ENCODE data around the gene PDZD2.
"Not testable (repeated sequence)": the region's sequence is repeated elsewhere in the genome, so short reads cannot be mapped to it uniquely, and the experiment has no call there.

Gene PDZD2

DNA sequence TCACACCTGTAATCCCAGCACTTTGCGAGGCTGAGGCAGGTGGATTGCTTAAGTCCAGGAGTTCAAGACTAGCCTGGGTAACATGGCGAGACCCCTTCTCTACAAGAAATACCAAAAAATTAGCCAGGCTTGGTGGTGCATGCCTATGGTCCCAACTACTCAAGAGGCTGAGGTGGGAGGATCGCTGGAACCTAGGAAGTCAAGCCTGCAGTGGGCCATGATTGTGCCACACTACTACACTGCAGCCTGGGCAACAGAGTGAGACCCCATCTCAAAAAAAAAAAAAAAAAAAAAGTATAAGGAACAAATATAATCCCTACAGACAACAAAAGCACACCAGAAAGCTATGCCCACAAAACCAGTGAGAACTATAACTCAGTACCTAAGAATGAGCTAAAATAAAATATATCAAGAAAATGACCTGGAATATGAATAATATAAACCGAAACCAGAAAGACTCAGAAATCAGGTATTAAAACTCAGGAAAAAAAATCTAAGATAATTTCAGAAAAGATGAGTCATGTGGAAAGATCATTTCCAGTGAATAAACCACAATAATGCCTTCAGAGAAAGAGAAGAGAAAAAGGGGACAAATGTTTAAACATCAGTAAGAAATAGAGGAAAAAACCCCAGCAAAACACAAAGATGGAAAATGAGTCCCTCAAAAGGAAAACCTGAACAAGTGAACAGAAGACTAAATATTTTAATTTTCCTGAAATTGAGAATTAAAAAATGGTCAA, 477.8 kb downstream of the PDZD2 start:
- no peak for DNase-seq

DNA sequence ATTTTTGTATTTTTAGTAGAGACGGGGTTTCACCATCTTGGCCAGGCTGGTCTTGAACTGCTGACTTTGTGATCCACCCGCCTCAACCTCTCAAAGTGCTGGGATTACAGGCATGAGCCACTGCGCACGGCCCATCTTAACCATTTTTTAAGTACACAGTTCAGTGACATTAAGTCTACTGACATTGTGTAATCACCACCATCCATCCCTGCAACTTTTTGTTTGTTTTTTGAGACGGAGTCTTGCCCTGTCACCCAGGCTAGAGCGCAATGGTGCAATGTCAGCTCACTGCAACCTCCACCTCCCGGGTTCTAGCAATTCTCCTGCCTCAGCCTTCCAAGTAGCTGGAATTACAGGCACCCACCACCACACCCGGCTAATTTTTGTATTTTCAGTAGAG, 480.0 kb downstream of the PDZD2 start:
- not testable (repeated sequence) for DNase-seq

DNA sequence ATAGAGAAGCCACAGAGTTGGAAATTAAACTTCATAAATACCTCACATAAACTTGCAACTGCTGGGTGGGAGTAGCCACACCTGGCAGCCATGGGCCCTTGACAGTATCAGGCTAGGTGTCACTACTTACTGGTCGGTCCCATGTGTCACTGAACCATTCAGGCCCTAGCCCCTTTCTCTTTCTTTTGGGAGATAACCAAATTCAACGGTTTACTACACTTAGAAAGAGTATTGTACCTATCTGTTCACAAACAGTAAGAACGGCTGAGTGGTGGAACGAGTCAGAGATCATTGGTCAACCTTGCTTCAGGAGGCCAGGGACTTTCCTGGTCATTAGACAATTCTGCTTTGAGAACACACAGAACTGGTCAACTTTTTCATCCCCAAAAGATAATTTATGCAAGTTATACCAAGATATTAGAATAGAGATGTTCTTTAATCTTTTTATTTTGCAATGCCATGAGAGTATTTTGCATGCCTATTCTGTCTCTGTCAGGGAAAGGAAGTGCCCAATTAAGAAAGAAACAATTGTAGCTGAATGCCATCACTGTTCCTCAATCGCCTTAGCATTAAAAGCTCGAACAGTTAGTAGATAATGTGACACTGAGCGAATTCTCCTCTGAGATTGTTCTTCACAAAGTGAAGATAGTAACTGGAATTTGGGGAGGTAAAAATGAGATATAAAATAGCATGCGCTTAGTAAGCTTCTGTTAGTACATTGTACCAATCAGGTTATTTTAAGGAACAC, 484.3 kb downstream of the PDZD2 start:
- no peak for DNase-seq

DNA sequence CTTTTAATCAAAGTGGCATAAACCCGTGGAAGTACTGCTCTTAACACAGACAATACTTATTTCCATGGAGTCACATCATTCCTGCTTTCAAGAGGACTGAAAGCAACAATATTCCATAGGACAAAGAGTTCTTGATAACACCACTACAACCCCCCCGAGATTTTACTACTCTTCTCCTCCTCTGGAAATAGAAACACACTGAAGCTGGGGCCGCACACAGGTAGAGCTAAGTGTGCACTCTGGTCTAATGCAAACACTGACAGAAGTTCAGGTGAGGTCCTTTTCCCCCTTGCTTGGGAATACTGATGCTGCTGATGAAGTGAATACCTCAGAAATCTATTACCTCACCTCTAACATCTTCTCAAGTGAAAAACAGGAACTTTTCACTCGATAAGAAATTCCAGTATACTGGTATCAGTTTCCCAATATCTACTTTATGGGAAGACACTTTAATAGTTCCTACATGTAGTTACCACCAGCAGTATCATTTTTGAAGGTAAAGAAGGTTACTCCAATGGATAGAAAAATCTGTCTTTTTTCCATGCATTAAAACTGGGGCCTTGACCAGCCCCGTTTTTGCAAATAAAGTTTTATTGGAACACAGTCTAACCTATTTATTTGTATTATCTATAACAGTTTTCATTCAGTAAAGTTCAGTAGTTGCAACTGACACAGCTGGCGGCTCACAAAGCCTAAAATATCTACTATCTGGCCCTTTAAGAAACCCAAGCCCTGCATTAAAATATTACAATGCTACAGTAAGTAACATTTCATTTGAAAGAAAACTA, 485.2 kb downstream of the PDZD2 start:
- DNase-seq = no peak

DNA sequence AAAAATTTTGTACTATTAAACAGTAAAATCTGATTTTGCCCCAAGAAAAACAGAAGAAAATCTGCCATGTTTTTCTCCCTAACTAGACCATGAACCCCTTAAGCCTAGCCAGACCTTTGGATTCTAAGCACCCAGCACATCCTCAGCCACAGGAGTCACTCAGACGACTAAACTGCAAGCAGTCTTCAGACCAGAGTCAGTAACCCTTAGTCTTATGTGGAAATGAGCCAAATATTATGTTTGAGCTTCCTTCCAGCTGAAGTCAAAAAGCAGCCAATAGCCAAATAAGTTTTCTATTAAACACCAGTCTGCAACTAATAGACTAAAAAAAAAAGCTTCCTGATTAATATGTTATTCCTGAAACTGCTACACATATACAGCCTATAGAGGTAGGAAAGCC, 487.8 kb downstream of the PDZD2 start:
- no peak for DNase-seq

DNA sequence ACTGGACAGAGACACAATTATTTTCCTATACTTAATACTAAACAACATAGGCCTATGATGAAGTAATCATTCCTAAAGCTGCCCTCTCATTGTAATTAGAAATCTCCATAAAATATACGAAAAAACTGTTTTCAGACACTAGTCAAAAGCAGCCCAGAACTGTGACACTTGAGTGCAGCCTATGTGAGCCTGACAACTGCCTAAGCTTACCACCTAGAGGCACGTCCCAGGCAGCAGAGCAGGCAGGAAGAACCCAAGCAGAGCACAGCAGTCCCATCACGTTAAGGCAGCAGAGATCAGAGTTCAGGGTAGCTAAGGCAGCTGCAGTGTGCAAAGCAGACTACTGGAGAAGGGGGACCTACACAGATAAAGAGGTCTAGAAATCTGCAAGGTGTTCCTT, 488.8 kb downstream of the PDZD2 start:
- DNase-seq = no peak

DNA sequence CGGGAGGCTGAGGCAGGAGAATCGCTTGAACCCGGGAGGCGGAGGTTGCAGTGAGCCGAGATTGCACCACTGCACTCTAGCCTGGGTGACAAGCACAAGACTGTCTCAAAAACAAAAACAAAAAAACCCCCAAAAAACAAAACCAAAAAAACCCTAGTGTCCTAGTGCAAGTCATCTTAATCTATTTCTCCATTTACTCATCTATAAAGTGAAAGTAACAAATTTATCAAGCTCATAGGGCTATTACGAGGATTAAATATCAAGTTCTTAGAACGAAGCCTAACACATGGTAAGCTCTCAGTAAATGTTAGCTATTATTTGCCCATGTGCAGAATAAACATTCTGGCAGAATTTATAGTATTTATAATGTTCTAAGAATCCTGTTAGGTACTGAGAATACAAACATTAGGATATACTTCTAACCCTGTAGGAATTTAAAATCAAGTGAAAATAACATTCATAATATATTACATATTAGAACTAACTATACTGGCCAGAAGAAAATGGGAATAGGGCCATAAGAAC, 490.2 kb downstream of the PDZD2 start:
- no peak for DNase-seq

DNA sequence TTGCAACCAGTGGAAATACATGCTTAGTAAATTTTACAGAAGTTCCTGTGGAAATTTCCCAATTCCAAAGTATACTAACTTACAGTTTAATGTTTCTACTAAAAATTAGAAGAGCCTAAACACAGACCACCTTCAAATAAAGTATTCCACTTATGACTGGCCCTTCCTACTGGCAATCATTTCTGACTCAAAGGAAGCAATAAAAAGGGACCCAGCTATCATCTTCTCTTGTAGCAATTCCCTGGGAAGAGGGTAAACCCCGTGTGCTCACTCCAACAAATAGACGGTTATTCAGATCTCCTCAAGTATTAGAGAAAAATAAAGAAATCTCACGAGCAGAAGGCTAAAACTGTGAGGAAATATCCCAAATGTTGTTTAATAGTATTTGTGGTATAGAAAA, 491.9 kb downstream of the PDZD2 start:
- DNase-seq = no peak

DNA sequence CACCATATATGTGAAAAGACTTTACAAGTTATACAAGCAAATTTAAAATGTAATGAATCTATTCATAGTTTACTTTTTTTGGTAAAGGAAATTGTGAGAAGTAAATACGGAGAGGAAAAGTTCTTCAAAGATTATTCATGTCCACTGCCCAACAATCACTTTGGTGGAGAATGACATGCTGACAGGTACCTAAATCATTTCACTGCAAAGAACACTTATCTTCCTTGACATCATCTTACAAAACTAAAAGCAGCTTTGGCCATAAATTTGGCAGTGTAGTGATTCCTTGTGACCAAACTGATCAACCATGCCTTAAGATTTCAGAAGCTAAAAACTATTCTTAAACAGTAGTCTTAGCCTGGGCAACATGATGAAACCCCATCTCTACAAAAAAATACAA, 492.7 kb downstream of the PDZD2 start:
- DNase-seq = no peak

DNA sequence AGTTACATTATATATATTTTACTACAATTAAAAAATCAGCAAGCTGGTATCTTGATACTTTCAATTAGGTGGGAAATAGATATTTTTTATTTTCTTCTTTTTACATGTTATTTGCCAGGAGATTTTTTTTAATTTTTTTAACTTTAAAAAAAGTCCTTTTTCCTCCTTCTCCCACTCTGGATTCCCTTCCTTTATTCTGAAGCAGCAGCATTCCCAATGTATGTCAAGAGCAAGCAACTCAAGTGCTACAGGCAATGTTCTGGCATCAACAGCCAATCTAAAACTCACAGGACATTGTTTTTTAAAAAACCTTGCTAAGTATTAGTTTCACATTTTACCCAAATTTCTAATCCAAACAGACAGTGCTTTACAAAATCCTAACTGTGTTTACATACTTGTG, 493.8 kb downstream of the PDZD2 start:
- no peak for DNase-seq

DNA sequence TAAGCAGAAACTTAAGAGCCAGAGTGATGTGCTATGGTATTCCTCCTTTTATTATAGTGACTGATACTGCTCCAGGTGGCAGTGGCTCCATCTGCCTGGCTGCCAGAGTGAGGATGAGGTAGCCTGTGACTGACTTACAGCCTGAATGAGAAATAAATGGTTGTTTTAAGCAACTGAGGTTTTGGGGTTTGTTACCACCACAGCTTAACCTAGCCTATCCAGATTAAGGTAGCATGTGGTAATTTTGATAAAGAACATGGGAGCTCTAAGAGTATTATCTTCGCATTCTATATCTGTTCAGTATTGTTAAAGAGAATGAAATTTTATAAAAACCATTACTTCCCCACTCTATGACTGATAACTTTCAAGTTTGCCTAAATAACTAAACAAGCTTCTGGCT, 496.2 kb downstream of the PDZD2 start:
- DNase-seq = no peak

DNA sequence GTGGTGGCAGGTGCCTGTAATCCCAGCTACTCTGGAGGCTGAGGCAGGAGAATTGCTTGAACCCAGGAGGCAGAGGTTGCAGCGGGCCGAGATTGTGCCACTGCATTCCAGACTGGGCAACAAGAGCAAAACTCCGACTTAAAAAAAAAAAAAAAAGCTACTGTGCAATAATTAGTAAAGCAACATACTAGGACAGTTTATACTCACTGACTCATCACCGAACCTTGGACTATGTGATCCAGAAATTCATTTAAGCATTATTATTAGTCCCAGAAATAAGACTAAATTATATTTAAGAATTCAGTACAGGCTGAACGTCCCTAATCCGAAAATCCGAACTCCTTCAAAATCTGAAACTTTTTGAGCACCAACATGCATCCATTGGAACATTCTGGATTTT, 497.4 kb downstream of the PDZD2 start:
- DNase-seq = no peak

DNA sequence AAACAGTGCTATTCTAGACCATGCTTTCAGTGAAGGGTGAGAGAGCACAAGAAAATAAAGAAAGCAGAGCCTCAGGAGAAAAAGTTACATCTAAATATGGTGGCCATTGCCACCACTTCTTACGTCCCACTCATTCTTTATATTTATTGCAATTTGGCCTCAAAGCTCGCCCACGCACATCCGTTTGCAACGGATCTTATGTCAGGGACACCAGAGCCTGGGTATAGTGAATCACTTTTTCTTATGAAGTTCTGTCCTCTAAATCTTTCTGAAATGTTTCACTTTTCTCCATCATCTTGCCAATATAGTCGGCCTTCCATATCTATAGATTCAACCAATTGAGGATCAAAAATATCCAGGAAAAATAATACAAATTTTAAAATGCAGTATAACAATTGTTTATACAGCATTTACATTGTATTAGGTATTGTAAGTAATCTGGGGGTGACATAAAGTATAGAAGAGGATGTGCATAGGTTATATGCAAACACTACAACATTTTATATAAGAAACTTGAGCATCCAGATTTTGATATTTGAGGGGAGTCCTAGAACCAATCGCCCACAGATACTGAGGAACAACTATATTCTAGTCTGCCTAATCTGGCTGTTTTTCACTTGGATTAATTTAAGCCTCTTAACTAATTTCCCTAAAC, 500.0 kb downstream of the PDZD2 start:
- DNase-seq = no peak

DNA sequence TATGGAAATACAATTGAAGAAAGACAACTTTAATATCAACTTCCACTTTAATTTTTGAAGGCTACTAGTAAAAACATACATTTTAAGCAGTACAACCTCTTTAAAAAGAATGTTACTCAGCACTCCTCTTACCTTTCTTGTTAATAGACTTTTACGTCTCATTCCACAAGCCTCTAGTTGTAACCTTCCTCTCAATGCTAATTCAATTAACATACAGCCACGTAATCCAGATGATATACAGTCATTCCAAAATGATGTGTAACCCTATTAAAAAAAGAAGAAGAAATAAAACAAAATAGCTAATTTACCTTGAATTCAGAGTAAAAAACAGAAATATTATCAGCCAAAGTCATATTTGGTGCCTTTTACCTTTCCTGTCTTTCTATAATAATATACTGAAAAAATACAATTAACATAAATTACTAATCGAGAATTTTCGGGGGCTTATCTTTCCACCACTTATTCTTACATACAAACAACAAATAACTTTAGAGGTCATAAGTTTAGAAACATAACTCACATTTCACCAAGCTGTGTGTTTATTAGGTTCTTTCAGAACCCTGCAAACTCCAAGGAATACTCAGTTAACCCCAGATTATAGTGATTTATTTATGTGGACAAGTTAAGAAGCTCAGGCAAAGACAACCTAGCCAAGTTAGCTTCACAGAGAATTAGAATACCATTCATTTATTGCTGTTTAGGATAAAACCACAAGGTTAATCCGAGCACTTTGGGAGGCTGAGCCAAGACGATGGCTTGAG, 504.9 kb downstream of the PDZD2 start:
- DNase-seq = no peak

DNA sequence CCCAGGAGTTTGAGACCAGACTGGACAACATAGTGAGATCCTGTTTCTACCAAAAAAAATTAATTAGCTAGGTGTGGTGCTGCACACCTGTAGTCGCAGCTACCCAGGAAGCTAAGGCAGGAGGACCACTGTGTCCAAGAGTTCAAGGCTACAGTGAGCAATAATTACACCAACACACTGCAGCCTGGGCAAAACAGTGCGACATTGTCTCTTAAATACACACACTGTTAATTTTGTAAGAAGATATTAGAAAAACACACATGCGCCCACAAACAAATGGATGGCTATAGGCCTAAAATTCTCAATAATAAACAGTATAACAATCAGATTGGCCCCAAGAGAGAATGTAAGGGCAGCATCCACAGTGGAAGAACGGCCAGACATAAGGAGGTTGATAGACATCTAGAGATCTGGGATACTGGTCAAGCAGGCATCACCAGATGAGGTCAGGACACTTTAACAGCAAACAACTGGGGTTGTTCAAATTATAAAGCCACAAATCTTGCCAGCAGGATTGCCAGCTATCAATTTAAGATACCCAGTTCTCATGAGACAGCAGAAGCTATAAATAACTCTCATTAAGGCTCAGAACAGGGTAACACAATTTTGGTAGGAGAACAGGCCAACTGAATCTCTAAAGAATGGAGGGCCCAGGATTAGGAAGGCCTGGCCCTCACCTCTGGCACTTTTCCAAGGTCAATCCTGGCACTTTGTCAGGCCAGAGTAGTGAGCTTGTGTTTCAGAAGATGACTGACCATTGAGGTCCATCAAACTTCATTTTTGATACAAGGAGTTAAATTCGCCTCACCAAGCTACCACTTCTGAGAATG, 505.7 kb downstream of the PDZD2 start:
- DNase-seq = no peak

DNA sequence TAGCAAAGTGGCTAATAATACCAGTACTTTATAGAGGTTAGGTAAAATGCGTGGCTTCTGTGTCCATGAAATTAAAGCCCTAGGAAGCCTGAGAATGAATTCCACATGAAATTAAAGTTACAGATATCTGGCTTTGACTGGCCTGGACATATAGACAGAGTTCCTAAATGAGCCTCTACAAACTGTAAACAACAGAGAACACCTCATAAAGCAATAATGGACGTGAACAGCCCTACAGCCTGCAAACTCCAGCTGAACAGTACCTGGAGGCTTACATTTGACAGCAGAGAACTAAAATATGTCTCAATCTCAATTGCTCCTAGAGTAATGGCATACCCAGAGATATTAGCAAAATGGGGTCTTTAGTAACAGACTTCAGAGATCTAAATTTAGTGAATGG, 506.4 kb downstream of the PDZD2 start:
- DNase-seq = no peak

DNA sequence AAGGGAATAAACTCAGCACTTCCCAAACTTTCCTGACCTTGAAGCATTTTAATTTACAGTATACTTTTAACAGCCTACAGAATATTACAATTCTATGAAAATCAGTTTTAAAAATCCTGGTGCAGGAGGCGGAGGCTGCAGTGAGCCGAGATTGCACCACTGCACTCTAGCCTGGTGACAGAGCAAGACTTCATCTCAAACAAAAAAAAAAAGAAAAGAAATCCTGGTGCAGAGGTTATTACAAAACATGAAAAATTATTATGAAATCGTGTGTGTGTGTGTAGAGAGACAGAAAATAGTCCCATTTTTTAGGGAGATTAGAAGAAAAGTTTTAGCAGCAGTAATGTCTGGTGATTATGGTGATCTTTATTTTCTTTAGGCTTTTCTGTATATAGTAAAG, 508.3 kb downstream of the PDZD2 start:
- no peak for DNase-seq

DNA sequence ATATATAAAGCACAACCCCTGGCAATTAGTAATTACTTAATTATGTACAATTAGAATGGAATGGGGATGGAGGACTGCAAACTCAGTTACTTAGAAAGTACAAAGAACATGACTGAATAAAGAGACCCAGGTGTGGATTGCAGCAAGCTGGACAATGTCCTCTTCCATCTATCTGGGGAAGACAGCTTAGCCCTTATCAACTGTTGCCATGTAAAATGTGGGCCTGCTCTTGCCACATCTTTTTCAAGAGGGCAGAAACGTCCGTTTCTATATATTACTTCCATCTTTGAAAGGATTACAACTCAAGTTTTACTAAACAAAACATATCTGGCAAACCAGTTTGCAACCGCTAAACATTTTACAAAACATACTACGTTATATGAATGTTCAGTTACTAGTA, 509.0 kb downstream of the PDZD2 start:
- DNase-seq = no peak

DNA sequence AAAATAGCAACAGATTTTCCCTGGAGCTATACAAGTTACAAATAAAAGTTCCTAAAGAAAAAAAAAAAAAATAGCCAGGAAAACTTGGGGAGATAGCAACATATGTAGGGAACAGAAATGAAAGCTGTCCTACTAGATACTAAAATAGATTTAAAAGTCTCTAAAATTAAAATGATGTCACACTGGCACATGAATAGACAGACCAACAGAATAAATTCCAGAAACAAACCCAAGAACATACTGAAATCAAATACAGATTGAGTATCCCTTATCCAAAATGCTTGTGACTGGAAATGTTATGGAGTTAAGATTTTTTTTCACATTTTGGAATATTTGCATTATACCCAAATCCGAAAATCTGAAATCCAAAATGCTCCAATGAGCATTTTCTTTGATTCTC, 511.4 kb downstream of the PDZD2 start:
- no peak for DNase-seq

DNA sequence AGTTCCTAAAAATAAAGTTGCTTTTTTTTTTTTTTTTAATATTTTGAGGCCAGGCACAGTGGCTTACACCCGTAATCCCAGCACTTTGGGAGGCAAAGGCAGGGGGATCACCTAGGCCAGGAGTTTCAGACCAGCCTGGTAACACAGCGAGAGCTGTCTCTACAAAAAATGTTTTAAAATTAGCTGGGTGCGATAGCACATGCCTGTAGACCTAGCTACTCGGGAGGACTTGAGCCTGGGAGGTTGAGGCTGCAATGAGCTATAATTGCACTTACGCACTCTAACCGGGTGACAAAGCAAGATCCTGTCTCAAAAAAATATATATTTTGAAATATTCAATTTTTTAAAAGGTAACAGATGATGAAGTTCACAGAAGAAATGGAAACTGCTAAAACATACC, 512.3 kb downstream of the PDZD2 start:
- no peak for DNase-seq

DNA sequence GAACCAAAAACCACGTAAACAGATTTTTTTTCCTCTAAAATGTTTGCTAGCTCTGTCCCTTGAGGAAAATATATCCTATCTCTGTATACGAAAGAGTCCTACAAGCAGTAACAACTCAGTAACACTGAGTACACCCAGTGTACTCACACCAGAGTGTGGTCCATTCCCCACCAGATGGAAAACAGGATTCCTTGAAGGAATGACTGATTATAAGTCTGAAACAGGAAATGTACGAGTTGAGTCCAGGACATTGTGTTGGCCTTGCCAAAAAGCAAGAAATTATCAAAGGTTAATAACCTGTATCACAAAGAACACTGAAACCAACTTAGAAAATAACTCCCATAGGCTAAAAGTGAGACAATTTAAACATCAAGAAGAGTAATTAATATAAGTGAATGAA, 514.8 kb downstream of the PDZD2 start:
- DNase-seq = no peak
